ENCODE data around the gene ZNF333.
"Not testable (repeated sequence)": the region's sequence is repeated elsewhere in the genome, so short reads cannot be mapped to it uniquely, and the experiment has no call there.

Gene ZNF333

GRCh38 chr19:14748601-14749000 lies 58.8 kb downstream of the ZNF333 start:
- Histone ChIP-seq H3K36me3 (ENCODE audit: insufficient read depth, low read length) (peaks cover 6% of the 10 kb centered on the region), H3K4me1 (ENCODE audit: control insufficient read depth, insufficient read depth, low read length) (no peaks in the 10 kb centered on the region), H3K27me3 (ENCODE audit: control insufficient read depth, insufficient read depth, low read length) (no peaks in the 10 kb centered on the region), H3K4me3 (ENCODE audit: low read length) (no peak overlapping the region), H3K9ac (ENCODE audit: low read depth, low read length) (no peak overlapping the region), H3K4me2 (ENCODE audit: low read length) (no peak overlapping the region), H3K9me3 (replicated peaks; ENCODE audit: low read length) (no peaks in the 10 kb centered on the region)

DNA sequence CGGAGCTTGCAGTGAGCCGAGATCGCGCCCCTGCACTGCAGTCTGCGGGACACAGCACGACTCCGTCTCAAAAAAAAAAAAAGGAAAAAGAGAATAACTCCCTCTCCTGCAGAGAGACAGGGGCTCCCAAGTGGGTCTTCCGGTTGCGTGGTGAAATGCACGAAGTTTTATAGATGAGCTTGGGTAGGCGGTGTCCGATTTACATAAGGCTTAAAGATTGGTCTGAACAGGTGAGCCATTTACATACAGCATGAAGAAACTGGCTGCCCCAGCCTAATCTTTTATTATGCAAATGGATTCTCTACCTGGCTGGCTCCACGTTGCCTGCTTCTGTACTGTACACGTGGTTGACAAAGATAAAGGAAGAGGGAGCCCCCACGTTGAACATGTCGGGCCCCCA lies 69.0 kb downstream of the ZNF333 start:
- H3K27me3 ChIP-seq (ENCODE audit: control insufficient read depth, insufficient read depth, low read length), result no peaks in the 10 kb centered on the region
- H3K36me3 ChIP-seq (ENCODE audit: insufficient read depth, low read length), result no peaks in the 10 kb centered on the region
- no peak overlapping the region for H3K4me3 ChIP-seq (ENCODE audit: low read length)
- H3K4me1 ChIP-seq (ENCODE audit: control insufficient read depth, insufficient read depth, low read length), result no peaks in the 10 kb centered on the region
- no peaks in the 10 kb centered on the region for H3K9me3 ChIP-seq (replicated peaks; ENCODE audit: low read length)
- no peak overlapping the region for H3K9ac ChIP-seq (ENCODE audit: low read depth, low read length)
- H3K4me2 ChIP-seq (ENCODE audit: low read length), result no peak overlapping the region

- no peak overlapping the region for H3K9ac ChIP-seq (ENCODE audit: low read depth, low read length)
- H3K27me3 ChIP-seq (ENCODE audit: control insufficient read depth, insufficient read depth, low read length), result no peaks in the 10 kb centered on the region
- no peaks in the 10 kb centered on the region for H3K36me3 ChIP-seq (ENCODE audit: insufficient read depth, low read length)
- H3K4me3 ChIP-seq (ENCODE audit: low read length), result no peak overlapping the region
- H3K4me1 ChIP-seq (ENCODE audit: control insufficient read depth, insufficient read depth, low read length), result no peaks in the 10 kb centered on the region
- no peaks in the 10 kb centered on the region for H3K9me3 ChIP-seq (replicated peaks; ENCODE audit: low read length)
- H3K4me2 ChIP-seq (ENCODE audit: low read length), result no peak overlapping the region
Measured at GRCh38 chr19:14761607-14762006, 71.8 kb downstream of the ZNF333 start.

- no peaks in the 10 kb centered on the region for H3K36me3 ChIP-seq (ENCODE audit: insufficient read depth, low read length)
Measured at GRCh38 chr19:14762111-14762510, 72.3 kb downstream of the ZNF333 start.

DNA sequence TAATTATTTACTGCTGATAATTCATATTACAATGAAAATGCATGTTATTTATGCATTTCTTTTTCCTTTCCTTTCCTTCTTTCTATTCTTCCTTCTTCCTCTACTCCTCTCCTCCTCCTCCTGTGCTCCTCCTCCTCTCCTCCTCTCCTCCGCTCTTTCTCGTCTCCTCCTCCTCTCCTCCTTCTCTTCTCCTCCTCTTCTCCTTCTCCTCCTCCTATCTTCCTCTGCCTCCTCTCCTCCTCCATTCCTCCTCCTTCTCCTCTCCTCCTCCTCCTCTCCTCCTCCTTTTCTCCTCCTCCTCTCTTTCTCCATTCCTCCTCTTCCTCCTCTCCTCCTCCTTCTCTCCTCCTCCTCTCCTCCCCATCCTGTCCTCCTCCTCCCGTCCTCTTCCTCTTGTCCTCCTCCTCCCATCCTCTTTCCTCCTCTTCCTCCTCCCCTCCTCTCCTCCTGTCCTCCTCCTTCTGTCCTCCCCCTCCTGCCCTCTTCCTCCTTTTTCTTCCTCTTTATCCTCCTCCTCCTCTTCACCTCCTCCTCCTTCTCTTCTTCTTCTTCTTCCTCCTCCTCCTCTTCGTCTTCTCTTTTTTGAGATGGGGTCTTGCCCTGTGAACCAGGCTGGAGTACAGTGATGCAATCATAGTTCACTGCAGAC lies 73.8 kb downstream of the ZNF333 start:
- H3K4me1 ChIP-seq (ENCODE audit: control insufficient read depth, insufficient read depth, low read length), result no peaks in the 10 kb centered on the region
- H3K27me3 ChIP-seq (ENCODE audit: control insufficient read depth, insufficient read depth, low read length), result no peaks in the 10 kb centered on the region
- no peaks in the 10 kb centered on the region for H3K9me3 ChIP-seq (replicated peaks; ENCODE audit: low read length)
- H3K4me3 ChIP-seq (ENCODE audit: low read length), result no peak overlapping the region
- no peak overlapping the region for H3K9ac ChIP-seq (ENCODE audit: low read depth, low read length)
- peaks cover under 1% of the 10 kb centered on the region for H3K36me3 ChIP-seq (ENCODE audit: insufficient read depth, low read length)
- H3K4me2 ChIP-seq (ENCODE audit: low read length), result no peak overlapping the region

More at GRCh38 chr19:14762111-14762510, 72.3 kb downstream of the ZNF333 start:
- H3K4me1 ChIP-seq (ENCODE audit: control insufficient read depth, insufficient read depth, low read length), result no peaks in the 10 kb centered on the region
- H3K27me3 ChIP-seq (ENCODE audit: control insufficient read depth, insufficient read depth, low read length), result no peaks in the 10 kb centered on the region
- no peak overlapping the region for H3K4me2 ChIP-seq (ENCODE audit: low read length)
- H3K4me3 ChIP-seq (ENCODE audit: low read length), result no peak overlapping the region
- no peak overlapping the region for H3K9ac ChIP-seq (ENCODE audit: low read depth, low read length)
- no peaks in the 10 kb centered on the region for H3K9me3 ChIP-seq (replicated peaks; ENCODE audit: low read length)

GRCh38 chr19:14764401-14764800 lies 74.6 kb downstream of the ZNF333 start:
- Histone ChIP-seq H3K27me3 (ENCODE audit: control insufficient read depth, insufficient read depth, low read length) (no peaks in the 10 kb centered on the region), H3K4me3 (ENCODE audit: low read length) (no peak overlapping the region), H3K4me2 (ENCODE audit: low read length) (no peak overlapping the region), H3K36me3 (ENCODE audit: insufficient read depth, low read length) (peaks cover 4% of the 10 kb centered on the region), H3K9me3 (replicated peaks; ENCODE audit: low read length) (no peaks in the 10 kb centered on the region), H3K4me1 (ENCODE audit: control insufficient read depth, insufficient read depth, low read length) (no peaks in the 10 kb centered on the region), H3K9ac (ENCODE audit: low read depth, low read length) (no peak overlapping the region)

DNA sequence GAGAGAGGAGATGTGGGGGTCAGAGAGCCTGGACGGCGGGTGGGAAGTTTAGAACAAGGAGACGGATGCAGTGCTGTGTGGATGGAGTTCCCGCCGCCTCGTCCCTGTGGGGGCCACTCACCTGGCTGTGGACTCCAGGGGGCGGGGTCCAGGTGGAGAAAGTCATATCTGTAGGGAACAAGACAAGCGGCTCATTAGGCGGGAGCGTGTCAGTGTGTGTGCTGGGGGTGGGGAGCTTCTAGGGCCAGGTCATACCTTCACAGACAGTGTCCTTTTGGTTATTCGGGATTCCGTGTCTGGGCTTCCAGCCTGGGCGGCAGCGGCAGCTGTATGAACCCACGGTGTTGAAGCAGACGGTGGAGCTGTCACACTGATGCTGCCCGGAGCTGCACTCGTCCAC lies 75.6 kb downstream of the ZNF333 start:
- not testable (repeated sequence) for H3K36me3 ChIP-seq (ENCODE audit: insufficient read depth, low read length); H3K27me3 ChIP-seq (ENCODE audit: control insufficient read depth, insufficient read depth, low read length); H3K4me1 ChIP-seq (ENCODE audit: control insufficient read depth, insufficient read depth, low read length); H3K9ac ChIP-seq (ENCODE audit: low read depth, low read length); H3K9me3 ChIP-seq (replicated peaks; ENCODE audit: low read length); H3K4me3 ChIP-seq (ENCODE audit: low read length); H3K4me2 ChIP-seq (ENCODE audit: low read length)

DNA sequence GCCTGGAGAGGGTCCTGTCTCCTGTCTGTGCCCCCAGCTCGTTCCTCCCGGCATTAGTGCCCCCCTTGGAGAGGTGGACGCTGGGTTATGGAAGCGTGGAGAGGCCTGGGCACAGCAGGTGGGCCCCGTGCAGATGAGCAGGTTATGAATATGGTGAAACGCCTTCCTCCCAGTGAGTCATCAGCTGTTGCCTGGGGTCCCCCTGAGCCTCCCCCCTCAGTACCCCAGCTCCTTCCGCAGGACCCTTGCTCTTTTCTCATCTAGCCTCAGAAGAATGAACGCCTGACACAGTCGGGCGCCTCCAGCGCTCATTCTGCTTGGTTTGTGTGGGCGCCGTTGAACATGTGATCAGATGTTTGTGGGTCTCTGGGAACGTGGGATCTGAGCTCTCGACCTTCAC lies 76.0 kb downstream of the ZNF333 start:
- not testable (repeated sequence) for H3K4me2 ChIP-seq (ENCODE audit: low read length); H3K9me3 ChIP-seq (replicated peaks; ENCODE audit: low read length); H3K4me1 ChIP-seq (ENCODE audit: control insufficient read depth, insufficient read depth, low read length); H3K27me3 ChIP-seq (ENCODE audit: control insufficient read depth, insufficient read depth, low read length); H3K4me3 ChIP-seq (ENCODE audit: low read length); H3K9ac ChIP-seq (ENCODE audit: low read depth, low read length); H3K36me3 ChIP-seq (ENCODE audit: insufficient read depth, low read length)

DNA sequence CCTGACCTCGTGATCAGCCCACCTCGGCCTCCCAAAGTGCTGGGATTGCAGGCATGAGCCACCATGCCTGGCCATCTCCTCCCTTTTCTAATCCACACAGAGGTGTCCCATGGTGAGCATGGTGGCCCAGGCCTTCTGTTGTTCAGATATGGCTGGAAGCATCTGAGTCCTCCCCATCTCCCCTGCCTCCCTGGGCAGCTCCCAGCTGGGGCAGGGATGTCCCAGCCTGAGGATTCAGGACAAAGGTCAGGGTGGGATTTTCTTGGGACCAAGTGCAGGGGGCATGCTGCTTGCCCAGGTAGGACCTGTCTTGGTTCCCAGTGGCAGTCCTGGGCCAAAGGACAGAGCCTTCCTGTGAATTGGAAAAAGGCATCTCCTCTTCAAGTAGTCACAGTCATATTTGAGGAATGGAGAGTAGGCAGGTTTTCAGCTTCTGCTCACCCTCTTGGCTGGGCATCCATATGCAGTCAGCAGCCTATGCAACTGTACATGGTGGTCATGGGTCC lies 77.7 kb downstream of the ZNF333 start:
- Histone ChIP-seq H3K9me3 (replicated peaks; ENCODE audit: low read length) (no peaks in the 10 kb centered on the region), H3K27me3 (ENCODE audit: control insufficient read depth, insufficient read depth, low read length) (no peaks in the 10 kb centered on the region), H3K4me1 (ENCODE audit: control insufficient read depth, insufficient read depth, low read length) (no peaks in the 10 kb centered on the region), H3K36me3 (ENCODE audit: insufficient read depth, low read length) (peaks cover 9% of the 10 kb centered on the region), H3K9ac (ENCODE audit: low read depth, low read length) (no peak overlapping the region), H3K4me3 (ENCODE audit: low read length) (no peak overlapping the region), H3K4me2 (ENCODE audit: low read length) (no peak overlapping the region)

- no peaks in the 10 kb centered on the region for H3K4me1 ChIP-seq (ENCODE audit: control insufficient read depth, insufficient read depth, low read length)
- H3K27me3 ChIP-seq (ENCODE audit: control insufficient read depth, insufficient read depth, low read length), result no peaks in the 10 kb centered on the region
- no peak overlapping the region for H3K9ac ChIP-seq (ENCODE audit: low read depth, low read length)
- H3K9me3 ChIP-seq (replicated peaks; ENCODE audit: low read length), result no peaks in the 10 kb centered on the region
- H3K4me3 ChIP-seq (ENCODE audit: low read length), result no peak overlapping the region
- no peak overlapping the region for H3K4me2 ChIP-seq (ENCODE audit: low read length)
- H3K36me3 ChIP-seq (ENCODE audit: insufficient read depth, low read length), result peaks cover 10% of the 10 kb centered on the region
Measured at GRCh38 chr19:14768001-14768400, 78.2 kb downstream of the ZNF333 start.

- Histone ChIP-seq H3K36me3 (ENCODE audit: insufficient read depth, low read length) (peaks cover 10% of the 10 kb centered on the region), H3K4me1 (ENCODE audit: control insufficient read depth, insufficient read depth, low read length) (no peaks in the 10 kb centered on the region), H3K4me3 (ENCODE audit: low read length) (no peak overlapping the region), H3K27me3 (ENCODE audit: control insufficient read depth, insufficient read depth, low read length) (no peaks in the 10 kb centered on the region), H3K9me3 (replicated peaks; ENCODE audit: low read length) (no peaks in the 10 kb centered on the region), H3K4me2 (ENCODE audit: low read length) (no peak overlapping the region), H3K9ac (ENCODE audit: low read depth, low read length) (no peak overlapping the region)
Measured at GRCh38 chr19:14769201-14769600, 79.4 kb downstream of the ZNF333 start.

DNA sequence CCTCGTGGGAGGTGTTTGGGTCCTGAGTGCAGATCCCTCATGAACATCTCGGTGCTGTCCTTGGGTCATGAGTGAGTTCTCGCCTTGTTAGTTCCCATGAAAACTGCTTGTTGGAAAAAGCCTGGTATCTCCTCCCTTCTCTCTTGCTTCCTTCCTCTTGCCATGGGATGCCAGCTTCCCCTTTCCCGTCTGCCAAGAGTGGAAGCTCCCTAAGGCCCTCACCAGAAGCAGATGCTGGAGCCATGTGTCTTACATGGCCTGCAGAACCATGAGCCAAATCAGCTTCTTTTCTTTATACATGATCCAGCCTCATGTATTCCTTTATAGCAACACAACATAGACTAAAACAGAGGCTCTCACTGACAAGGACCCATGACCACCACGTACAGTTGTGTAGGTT lies 80.3 kb downstream of the ZNF333 start:
- Histone ChIP-seq H3K36me3 (ENCODE audit: insufficient read depth, low read length) (peaks cover 10% of the 10 kb centered on the region), H3K9me3 (replicated peaks; ENCODE audit: low read length) (no peaks in the 10 kb centered on the region), H3K9ac (ENCODE audit: low read depth, low read length) (no peak overlapping the region), H3K4me3 (ENCODE audit: low read length) (no peak overlapping the region), H3K4me1 (ENCODE audit: control insufficient read depth, insufficient read depth, low read length) (no peaks in the 10 kb centered on the region), H3K27me3 (ENCODE audit: control insufficient read depth, insufficient read depth, low read length) (no peaks in the 10 kb centered on the region), H3K4me2 (ENCODE audit: low read length) (no peak overlapping the region)
